Measurements from ENCODE around the gene PTPRN2. TPM values are rescaled to one million over a fixed set of nuclear protein-coding genes. Genes with fewer than 3 reads are reported as not detected.

The PTPRN2 gene
- total and polyA plus RNA-seq, 2 of the 13 experiments (the other 11 are each of a cell fraction or from before 2014, with no cell fraction given): 2.5 to 24.2 TPM

GRCh38 chr7:158527915-158528502 is 59.6 kb downstream of the PTPRN2 start (continued):
- TF ChIP-seq, protein P1, sequence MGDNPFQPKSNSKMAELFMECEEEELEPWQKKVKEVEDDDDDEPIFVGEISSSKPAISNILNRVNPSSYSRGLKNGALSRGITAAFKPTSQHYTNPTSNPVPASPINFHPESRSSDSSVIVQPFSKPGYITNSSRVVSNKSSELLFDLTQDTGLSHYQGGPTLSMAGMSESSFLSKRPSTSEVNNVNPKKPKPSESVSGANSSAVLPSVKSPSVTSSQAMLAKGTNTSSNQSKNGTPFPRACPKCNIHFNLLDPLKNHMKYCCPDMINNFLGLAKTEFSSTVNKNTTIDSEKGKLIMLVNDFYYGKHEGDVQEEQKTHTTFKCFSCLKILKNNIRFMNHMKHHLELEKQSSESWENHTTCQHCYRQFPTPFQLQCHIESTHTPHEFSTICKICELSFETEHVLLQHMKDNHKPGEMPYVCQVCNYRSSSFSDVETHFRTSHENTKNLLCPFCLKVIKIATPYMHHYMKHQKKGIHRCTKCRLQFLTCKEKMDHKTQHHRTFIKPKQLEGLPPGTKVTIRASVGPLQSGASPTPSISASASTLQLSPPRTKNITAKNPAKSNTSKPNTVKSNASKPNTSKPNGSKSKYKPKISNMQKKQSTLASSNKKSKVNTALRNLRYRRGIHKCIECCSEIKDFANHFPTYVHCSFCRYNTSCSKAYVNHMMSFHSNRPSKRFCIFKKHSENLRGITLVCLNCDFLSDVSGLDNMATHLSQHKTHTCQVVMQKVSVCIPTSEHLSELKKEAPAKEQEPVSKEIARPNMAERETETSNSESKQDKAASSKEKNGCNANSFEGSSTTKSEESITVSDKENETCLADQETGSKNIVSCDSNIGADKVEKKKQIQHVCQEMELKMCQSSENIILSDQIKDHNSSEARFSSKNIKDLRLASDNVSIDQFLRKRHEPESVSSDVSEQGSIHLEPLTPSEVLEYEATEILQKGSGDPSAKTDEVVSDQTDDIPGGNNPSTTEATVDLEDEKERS (CRISPR knock-in tag; IDR thresholded peaks at IDR 0.05): no peak
- TF ChIP-seq ZNF121 (CRISPR knock-in tag; IDR thresholded peaks at IDR 0.05) (no peak), NFRKB (IDR thresholded peaks at IDR 0.05) (no peak), HOXD1 (CRISPR knock-in tag; IDR thresholded peaks at IDR 0.05) (no peak), ARID2 (CRISPR knock-in tag; IDR thresholded peaks at IDR 0.05; ENCODE audit: borderline replicate concordance) (no peak), ZNF776 (CRISPR knock-in tag; IDR thresholded peaks at IDR 0.05) (no peak), TCF7L2 (IDR thresholded peaks at IDR 0.05; ENCODE audit: low read depth, low read length) (no peak)

DNA sequence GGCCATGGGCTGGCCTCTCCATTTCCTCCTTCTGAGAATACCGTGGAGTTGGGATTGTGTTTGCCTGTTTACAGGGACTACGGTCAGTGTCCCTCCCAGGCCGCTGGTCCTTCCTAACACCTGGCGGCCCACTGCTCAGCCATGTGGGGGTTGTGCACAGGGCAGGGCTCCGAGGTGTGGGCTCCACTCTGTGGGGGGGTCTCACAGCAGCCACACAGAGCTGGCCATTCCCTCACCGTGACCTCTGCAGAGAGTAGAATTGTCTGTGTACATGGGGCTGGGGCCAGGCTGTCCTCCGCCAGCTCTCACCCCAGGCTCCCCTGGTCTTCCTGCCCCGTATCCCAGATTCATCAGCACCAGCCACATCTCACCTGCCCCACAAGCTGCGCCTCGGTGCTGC is 60.1 kb downstream of the PTPRN2 start:
- 85% methylated on average over 10 of the region's 10 CpGs for WGBS (ENCODE audit: low lambda C conversion rate)
- H3K79me2 ChIP-seq (ENCODE audit: insufficient read depth, low read length): peaks cover 19% of the 10 kb centered on the region
- H4K20me1 ChIP-seq (ENCODE audit: insufficient read depth, low read length): peaks cover 88% of the 10 kb centered on the region
- H2AFZ ChIP-seq (ENCODE audit: low read length): no peak overlapping the region
- H3K4me1 ChIP-seq (ENCODE audit: insufficient read depth, low read length): peaks cover 58% of the 10 kb centered on the region
- no peak for FAIRE-seq
- BruUV-seq (replicated peaks): no TSS peak
- H3K9ac ChIP-seq (ENCODE audit: insufficient read depth, low read depth, low read length): no peak overlapping the region
- no peak overlapping the region for H3K4me2 ChIP-seq (ENCODE audit: low read depth, low read length)
- H3K9me3 ChIP-seq (ENCODE audit: low read length): no peaks in the 10 kb centered on the region
- CTCF ChIA-PET (ENCODE audit: low intra/inter-chr PET ratio, low total read pairs): no interaction called here
- POLR2A ChIA-PET: no interaction called here
- intact Hi-C loops (cut with micrococcal nuclease; ENCODE audit: unreplicated experiment): no loop called here
- peaks cover 2 to 7% of the 10 kb centered on the region in 2 experiments; a peak in 4 of 5 replicates for H3K36me3 ChIP-seq (replicated peaks in 1 of 2; ENCODE audit: control insufficient read depth in 1 of 2, insufficient read depth in 2 of 2, low read length in 2 of 2)
- no peak for DNase-seq (ENCODE audit: low spot score)
- no peaks in the 10 kb centered on the region for H3K27me3 ChIP-seq (ENCODE audit: control insufficient read depth in 1 of 2, insufficient read depth in 2 of 2, low read length in 2 of 2)
- no peak overlapping the region for H3K27ac ChIP-seq (ENCODE audit: extremely low read length, insufficient read depth, low read length)
- in situ Hi-C loops (cut with HindIII; ENCODE audit: extremely low pct_ligation_motif_present, low pct_unique_long_range_greater_than_20kb): no loop called here
- no peak for ATAC-seq
- TF ChIP-seq ZSCAN30 (CRISPR knock-in tag; IDR thresholded peaks at IDR 0.05) (no peak), HNRNPUL1 (IDR thresholded peaks at IDR 0.05; ENCODE audit: low read depth, low read length) (no peak), ZFP36 (IDR thresholded peaks at IDR 0.05; ENCODE audit: borderline replicate concordance, low read depth, low read length, partially characterized antibody) (no peak), HMGA1 (CRISPR knock-in tag; conservative IDR thresholded peaks at IDR 0.05) (no peak)
- TF ChIP-seq, protein P2, sequence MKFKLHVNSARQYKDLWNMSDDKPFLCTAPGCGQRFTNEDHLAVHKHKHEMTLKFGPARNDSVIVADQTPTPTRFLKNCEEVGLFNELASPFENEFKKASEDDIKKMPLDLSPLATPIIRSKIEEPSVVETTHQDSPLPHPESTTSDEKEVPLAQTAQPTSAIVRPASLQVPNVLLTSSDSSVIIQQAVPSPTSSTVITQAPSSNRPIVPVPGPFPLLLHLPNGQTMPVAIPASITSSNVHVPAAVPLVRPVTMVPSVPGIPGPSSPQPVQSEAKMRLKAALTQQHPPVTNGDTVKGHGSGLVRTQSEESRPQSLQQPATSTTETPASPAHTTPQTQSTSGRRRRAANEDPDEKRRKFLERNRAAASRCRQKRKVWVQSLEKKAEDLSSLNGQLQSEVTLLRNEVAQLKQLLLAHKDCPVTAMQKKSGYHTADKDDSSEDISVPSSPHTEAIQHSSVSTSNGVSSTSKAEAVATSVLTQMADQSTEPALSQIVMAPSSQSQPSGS (CRISPR knock-in tag; IDR thresholded peaks at IDR 0.05): no peak
- TF ChIP-seq, protein P3, sequence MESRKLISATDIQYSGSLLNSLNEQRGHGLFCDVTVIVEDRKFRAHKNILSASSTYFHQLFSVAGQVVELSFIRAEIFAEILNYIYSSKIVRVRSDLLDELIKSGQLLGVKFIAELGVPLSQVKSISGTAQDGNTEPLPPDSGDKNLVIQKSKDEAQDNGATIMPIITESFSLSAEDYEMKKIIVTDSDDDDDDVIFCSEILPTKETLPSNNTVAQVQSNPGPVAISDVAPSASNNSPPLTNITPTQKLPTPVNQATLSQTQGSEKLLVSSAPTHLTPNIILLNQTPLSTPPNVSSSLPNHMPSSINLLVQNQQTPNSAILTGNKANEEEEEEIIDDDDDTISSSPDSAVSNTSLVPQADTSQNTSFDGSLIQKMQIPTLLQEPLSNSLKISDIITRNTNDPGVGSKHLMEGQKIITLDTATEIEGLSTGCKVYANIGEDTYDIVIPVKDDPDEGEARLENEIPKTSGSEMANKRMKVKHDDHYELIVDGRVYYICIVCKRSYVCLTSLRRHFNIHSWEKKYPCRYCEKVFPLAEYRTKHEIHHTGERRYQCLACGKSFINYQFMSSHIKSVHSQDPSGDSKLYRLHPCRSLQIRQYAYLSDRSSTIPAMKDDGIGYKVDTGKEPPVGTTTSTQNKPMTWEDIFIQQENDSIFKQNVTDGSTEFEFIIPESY (CRISPR knock-in tag; IDR thresholded peaks at IDR 0.05): peak; percentile 63
- no peak overlapping the region for H3K4me3 ChIP-seq (replicated peaks in 1 of 3; ENCODE audit: insufficient read depth in 1 of 3, low read depth in 2 of 3, low read length in 3 of 3)
